ENCODE data around the gene MAGEA1.

MAGEA1 gene

GRCh38 chrX:153209347-153209746 lies 30.3 kb downstream of the MAGEA1 start:
- DNase-seq (no peak), ATAC-seq (replicated peaks) (no peak)
- Mint-ChIP-seq H3K4me1 (no peaks in the 10 kb centered on the region), H3K4me3 (no peak overlapping the region), H3K27ac (no peak overlapping the region), H3K36me3 (peaks cover 0 to 5% of the 10 kb centered on the region in 2 donors), H3K9me3 (peaks cover 9 to 12% of the 10 kb centered on the region in 2 donors), H3K27me3 (peaks cover 9 to 11% of the 10 kb centered on the region in 2 donors)

GRCh38 chrX:153214934-153215333 lies 35.9 kb downstream of the MAGEA1 start:
- Mint-ChIP-seq H3K36me3 (peaks cover 0 to 5% of the 10 kb centered on the region in 2 donors), H3K27me3 (peaks cover 12 to 15% of the 10 kb centered on the region in 2 donors), H3K27ac (no peak overlapping the region), H3K4me1 (no peaks in the 10 kb centered on the region), H3K9me3 (peaks cover 9 to 12% of the 10 kb centered on the region in 2 donors), H3K4me3 (no peak overlapping the region)
- no peak for DNase-seq
- ATAC-seq (replicated peaks) = peak; percentile 86 to 89

- DNase-seq (no peak), ATAC-seq (replicated peaks) (no peak)
- Mint-ChIP-seq H3K4me3 (no peak overlapping the region), H3K9me3 (peaks cover 3 to 4% of the 10 kb centered on the region in 2 donors), H3K27me3 (peaks cover 10 to 12% of the 10 kb centered on the region in 2 donors), H3K27ac (no peak overlapping the region), H3K4me1 (no peaks in the 10 kb centered on the region), H3K36me3 (no peaks in the 10 kb centered on the region)
These were observed 37.8 kb downstream of the MAGEA1 start for GRCh38 chrX:153216926-153217325.

GRCh38 chrX:153225438-153226098 lies 46.5 kb downstream of the MAGEA1 start:
- peaks cover 0 to 3% of the 10 kb centered on the region in 2 donors for H3K36me3 Mint-ChIP-seq
- no peak for DNase-seq
- no peak for ATAC-seq (replicated peaks)
- no peak overlapping the region for H3K27ac Mint-ChIP-seq
- H3K9me3 Mint-ChIP-seq = peaks cover 0 to 4% of the 10 kb centered on the region in 2 donors
- H3K27me3 Mint-ChIP-seq = peaks cover 25 to 28% of the 10 kb centered on the region in 2 donors
- H3K4me3 Mint-ChIP-seq = no peak overlapping the region
- H3K4me1 Mint-ChIP-seq = peaks cover 9 to 10% of the 10 kb centered on the region in 2 donors

- H3K27me3 Mint-ChIP-seq = peaks cover 25 to 28% of the 10 kb centered on the region in 2 donors
- peak overlapping the region in 1 of 2 donors; percentile 48 for H3K4me3 Mint-ChIP-seq
- H3K27ac Mint-ChIP-seq = no peak overlapping the region
- peaks cover 9 to 10% of the 10 kb centered on the region in 2 donors for H3K4me1 Mint-ChIP-seq
- no peak for ATAC-seq (replicated peaks)
- peaks cover 0 to 4% of the 10 kb centered on the region in 2 donors for H3K9me3 Mint-ChIP-seq
- peaks cover 0 to 3% of the 10 kb centered on the region in 2 donors for H3K36me3 Mint-ChIP-seq
- no peak for DNase-seq
These were observed 47.5 kb downstream of the MAGEA1 start for GRCh38 chrX:153226344-153227185.
